GM18870 (cell line): ENCODE data around the gene ANGEL2.
A peak's percentile ranks its signal among the peaks of the same experiment; 100 is the strongest.
"Not testable (repeated sequence)": the region's sequence is repeated elsewhere in the genome, so short reads cannot be mapped to it uniquely, and the experiment has no call there.

Source experiments
- ATAC-seq: cut with Tn5 transposase; IDR thresholded peaks from one replicate; pipeline ENCODE4 v1.9.1; 2021; ENCODE audit warnings: moderate library complexity; ENCODE audit not compliant: unreplicated experiment

The ANGEL2 gene

DNA sequence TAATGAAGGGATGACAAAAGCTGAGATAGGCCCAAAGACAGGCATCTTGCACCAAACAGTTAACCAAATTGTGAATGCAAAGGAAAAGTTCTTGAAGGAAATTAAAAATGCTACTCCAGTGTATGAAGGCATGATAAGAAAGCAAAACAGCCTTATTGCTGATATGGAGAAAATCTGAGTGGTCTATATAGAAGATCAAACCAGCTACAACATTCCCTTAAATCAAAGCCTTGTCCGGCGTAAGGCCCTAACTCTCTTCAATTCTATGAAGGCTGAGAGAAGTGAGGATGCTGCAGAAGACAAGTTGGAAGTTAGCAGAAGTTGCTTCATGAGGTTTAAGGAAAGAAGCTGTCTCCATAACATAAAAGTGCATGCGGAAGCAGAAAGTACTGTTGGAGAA, 4.3 kb upstream of the ANGEL2 start:
- no peak for ATAC-seq

DNA sequence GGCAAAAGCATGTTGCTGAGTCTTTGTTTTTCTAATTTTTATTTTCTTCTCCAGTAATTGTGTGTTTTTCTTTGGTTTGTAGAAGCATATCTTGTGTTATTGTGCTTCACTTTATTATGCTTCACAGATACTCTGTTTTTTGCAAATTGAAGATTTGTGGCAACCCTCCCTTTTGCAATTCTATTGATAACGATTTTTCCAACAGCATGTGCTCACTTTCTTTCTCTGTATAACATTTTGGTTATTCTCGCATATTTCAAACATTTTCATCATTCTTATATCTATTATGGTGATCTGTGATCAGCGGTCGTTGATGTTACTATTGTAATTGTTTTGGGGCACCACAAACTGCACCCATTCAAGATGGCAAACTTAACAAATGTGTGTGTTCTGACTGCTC, 3.8 kb upstream of the ANGEL2 start:
- no peak for ATAC-seq

DNA sequence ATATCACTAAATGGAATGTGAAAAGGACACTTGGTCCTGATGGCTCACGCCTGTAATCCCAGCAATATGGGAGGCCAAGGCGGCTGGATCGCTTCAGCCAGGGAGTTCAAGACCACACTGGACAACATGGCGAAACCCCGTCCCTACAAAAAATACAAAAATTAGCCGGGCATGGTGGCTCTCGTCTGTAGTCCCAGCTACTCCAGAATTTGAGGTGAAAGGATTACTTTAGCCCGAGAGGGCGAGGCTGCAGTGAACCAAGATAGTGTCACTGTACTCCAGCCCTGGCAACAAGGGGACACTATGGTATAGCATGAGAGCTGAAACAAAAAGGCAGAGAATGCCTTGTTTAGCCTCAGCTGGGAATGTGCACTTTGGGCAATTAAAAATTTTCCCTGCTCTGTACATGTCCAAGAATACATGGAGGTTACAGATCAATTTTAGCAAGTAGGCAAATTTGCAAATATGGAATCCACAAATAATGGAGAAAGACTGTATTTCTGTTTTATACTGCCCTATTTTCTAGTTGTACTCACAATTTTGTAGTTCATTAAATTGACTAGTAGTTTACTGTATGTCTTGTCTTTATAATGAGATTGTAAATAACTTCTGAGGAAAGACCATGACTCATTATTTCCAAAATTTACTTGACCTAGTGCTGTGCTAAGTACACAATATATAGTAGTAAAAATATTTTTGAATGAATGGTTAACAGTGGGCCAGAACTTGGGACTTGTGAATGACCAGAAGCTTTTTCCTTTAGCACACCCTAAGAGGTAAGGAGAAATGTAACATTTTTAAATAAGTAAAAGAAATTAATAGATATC, 2.0 kb upstream of the ANGEL2 start:
- ATAC-seq, result no peak

DNA sequence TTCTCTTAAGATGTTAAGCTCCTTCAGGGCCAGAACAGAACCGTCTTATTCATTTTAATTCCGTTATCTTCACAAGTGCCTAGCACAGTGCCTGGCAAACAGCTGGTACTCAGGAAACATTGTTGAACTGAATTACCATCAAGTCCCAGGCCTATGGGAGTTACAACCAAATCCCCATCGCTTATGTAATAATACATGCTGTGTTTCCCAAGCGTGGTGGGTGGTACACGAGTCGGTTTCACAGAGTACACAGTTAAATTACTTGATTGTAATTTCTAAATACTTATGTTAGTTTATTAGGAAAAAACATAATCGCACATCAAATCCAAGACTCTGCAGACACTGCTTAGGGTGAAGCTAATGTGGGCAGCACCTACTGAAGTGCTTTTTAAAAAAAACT, 1.0 kb downstream of the ANGEL2 start:
- no peak for ATAC-seq

DNA sequence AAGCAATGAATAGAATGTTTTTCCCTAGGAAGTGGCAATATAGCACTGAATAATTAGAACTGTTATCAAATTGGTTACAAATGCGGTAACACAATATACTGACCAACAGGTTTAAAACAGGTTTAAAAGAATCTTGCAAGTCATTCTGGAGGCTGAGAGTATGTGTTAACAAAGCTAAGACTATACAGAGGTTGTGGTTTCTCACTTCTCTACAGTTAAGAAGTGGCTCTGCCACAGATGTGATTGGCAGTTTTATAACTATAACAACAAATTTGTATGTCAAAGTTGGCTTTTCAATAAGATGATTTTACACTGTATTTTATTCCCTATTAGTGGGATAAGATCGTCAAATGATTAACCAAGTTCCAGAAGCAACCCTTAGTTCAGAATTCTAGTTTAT, 7.1 kb downstream of the ANGEL2 start:
- no peak for ATAC-seq

DNA sequence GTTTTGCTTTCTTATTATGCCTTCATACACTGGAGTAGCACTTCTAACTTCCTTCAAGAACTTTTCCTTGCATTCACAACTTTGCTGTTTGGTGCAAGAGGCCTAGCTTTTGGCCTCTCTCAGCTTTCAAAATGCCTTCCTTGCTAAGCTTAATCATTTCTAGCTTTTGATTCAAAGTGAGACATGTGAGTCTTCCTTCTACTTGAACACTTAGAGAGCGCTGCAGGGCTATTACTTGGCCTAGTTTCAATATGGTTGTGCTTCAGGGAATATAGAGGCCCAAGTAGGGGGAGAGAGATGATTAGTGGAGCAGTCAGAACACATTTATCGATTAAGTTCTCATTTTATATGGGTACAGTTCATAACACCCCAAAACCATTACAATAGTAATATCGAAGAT, 12.4 kb downstream of the ANGEL2 start:
- no peak for ATAC-seq

DNA sequence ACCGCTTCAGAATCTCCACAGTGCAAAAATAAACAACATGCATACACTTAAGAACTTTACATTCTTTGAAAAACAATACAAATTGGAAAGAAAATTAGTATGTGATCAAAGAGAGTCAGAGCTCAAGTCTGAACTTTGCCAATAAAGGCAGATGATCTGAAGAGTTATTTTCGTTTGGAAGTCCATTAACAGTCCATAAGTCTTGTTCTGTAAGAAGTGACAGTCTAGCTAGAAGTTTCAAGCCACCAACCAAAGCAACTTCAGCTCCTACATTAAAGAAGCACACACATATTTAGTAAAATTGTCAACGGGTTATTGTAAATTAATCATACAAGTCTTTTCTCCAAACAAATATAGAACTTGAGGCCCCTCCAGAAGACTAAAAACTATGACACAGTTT, 20.7 kb downstream of the ANGEL2 start:
- no peak for ATAC-seq

DNA sequence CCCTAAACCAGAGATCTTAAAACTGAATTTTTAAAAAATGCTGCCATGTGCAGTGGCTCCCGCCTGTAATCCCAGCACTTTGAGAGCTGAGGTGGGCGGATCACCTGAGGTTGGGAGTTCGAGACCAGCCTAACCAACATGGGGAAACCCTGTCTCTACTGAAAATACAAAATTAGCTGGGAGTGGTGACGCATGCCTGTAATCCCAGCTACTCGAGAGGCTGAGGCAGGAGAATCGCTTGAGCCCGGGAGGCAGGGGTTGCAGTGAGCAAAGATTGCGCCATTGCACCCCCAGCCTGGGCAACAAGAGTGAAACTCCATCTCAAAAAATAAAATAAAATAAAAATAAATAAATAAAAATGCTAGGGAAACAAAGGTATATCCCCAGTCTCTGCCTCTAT, 21.7 kb downstream of the ANGEL2 start:
- ATAC-seq, result not testable (repeated sequence)

DNA sequence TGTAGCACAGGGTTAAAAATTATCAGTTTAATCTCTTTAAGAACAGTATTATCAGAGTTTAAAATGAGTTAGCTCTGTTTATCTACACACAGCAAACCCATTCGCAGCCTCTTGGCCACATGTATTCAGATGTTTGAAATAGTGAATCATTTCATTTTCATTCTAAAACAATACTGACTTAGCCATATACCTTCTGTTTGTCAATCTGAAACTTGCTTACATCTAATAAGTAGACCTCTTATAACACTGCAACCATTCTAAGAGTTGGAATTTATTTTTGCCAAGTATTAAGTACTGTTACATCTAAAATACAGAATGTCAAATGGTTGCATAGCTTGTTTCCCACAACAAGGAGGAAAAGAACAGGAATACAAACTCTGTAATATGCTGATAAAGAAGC, 25.4 kb downstream of the ANGEL2 start:
- no peak for ATAC-seq

DNA sequence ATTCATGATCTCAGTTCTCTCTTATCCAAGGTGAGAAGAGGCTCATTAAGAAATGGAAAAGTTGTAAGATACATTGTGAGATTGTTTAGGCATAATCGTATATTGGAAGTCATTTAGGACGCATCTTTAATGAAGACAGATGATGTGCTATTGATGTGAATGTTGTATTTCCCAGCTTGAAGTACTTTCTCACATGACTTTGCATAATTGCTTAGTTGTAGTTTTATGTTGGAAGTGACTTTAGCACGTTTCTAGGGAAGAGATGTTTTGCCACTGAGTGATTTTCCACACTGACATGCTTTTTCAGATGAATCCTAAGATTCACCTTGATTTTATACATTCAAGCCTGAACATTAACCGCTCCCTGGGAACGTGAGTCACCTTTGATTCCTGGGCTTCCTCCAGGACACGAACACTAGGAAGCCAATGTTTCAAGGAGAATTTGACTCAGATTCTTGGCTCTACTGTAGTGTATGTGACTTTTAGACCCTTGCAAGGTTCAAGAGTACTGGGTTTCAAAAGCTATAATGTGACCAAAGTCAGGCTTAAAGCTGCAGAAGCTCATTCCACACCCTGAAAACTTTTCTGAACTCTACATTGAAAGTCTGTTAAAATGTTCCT, 27.9 kb downstream of the ANGEL2 start:
- ATAC-seq, result no peak

DNA sequence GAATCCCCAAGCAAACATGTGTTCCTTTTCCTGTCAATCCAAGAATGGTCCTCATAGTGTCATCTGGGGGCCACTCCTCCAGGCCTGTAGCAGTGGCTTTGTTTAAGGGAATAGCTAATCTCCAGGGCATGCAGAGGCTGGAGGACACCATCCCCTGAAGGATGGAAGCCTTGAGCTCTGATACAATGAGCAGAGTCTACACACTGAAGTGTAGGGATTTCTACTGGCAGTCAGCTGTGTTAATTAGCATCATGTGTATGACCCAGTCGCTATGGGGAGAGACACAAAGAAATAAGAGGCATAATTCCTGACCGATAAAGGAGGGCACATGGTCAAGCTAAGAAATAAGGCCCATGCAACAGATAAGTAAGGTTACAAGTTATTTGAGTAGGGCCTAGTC, 29.1 kb downstream of the ANGEL2 start:
- no peak for ATAC-seq

DNA sequence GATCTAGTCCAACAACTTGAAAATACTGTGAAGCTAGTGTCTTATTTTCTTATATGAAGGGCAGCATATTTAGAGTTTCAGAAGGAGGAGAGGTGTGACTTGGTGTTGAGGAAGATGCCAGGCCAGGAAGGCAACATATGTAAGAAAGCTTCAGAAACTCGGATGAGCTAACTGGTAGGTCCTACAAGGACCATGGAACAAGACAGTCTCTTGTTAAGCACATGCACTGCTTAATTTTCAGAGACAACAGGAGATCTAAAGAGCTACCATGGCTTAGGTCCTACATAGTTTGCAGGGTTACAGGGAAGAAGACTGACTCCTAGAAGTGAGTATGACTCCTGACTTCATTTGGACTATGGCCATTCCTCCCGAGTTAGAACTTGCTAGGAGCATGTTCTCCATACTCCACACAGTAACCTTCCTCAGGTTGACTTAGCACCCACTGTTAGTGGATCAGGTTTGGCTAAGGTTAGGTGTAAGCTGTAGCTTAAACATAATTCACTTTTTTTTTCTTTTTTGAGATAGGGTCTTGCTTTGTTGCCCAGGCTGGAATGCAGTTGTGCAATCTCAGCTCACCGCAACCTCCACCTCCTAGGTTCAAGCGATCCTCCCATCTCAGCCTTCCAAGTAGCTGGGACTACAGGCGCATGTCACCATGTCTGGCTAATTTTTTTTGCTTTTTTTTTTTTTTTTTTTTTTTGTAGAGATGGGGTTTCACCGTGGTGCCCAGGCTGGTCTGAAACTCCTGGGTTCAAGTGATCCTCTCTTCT, 31.0 kb downstream of the ANGEL2 start:
- no peak for ATAC-seq

DNA sequence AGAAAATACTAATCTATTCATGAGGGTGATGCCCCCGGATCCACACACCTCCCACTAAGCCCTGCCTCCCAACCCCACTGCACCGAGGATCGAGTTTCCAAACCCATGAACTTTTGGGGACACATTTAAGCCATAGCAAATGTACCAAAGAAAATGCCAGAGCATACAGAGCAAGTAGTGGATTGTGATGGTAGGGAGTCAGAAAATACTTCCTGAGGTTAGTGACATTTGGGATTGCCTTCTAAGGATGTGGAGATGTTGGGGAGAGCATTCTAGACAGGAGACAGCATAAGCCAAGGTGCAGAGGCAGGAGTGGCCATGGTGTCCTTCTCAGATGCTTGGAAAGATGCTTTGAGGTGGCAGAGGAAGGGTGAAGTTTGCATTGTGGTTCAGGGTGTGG, 32.2 kb downstream of the ANGEL2 start:
- no peak for ATAC-seq

DNA sequence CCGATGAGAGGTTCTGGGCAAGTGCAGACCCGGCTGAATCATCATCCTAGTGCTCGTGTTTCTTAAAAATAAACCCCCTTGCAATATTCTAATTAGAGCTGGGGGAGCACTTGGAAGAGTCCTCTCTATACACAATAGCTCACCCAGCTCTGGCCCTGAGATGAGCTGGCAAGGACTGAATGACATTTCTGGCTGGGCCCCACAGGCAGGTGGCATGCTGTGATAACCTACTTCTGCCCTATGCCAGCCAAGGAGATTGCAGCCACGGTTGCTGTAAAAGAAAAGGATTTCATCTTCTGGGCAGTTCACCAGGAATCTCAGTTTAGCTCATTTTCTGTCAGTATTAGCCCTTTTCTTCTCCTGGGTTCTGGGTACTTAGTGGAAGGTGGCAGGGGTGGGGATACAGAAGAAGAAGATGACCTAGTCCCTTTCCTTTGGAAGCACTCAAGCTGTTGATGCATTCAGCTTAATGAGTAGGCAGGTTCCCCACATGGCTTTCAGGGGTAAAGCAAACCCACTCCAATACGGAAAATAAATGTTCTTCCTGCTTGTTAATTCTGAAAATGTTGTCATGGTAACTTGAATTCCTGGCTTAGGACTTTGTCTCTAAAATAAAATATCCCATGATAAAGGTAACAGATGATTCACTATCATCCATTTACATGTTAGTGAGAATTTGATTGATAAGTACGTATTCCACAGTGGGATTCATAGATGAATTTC, 33.1 kb downstream of the ANGEL2 start:
- no peak for ATAC-seq

DNA sequence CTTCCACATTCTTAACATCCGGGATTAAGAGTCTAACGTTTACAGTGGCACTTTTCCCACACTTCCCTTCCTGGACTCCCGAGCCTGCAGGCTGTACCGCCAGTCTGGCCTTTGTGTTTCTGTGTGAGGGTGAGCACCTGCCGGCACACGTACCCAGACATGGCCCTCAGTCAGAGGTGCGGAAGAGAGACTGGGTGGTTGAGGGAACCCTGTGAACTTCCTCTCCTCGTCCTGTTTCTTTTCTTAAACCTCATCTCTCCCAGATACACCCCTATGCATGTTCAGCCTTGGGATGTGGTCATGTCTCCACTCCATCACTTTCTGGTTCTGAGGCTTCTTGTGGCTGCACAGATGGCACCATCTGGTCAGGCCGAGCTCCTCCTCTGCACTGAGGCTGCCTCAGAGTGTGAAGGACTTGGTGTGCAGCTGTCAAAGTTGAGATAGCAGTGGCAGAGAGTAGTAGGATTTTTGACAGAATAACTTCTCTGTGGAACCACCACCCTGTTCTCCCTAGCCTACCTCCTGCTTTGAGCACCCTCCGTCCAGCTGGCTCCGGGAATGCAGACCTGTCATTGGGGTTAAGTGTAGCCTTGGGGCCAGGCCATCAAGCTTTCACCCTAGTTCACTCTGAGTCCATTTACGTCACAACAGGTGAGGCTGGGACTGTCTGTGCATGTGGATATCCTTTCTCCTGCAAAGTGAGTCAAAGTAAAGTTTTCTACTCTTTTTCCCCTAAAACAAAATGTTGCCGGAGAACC, 33.9 kb downstream of the ANGEL2 start:
- peak; percentile 66 for ATAC-seq

DNA sequence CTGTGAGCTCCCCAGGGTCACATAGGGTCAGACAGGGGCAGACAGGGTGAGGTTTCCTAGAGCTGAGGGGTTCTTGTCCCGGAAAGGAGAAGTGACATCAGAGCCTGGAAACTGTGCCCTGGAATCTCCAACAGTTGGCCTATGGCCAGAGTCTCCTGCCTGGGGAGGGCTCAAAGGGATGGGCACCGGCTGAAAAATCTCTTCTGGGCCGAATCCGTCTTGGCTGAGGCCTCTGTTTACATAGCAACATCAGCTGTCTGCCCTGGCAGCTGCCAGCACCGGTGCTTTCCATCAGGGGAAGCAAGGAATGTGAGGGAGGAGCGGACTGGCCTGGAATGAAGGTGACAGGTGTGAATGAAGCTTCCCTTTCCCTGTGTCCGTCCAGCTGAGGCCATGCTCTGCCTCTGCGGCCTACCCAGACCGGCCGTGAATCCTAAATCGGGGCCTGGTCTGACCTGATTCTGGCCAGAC, 34.6 kb downstream of the ANGEL2 start:
- no peak for ATAC-seq

DNA sequence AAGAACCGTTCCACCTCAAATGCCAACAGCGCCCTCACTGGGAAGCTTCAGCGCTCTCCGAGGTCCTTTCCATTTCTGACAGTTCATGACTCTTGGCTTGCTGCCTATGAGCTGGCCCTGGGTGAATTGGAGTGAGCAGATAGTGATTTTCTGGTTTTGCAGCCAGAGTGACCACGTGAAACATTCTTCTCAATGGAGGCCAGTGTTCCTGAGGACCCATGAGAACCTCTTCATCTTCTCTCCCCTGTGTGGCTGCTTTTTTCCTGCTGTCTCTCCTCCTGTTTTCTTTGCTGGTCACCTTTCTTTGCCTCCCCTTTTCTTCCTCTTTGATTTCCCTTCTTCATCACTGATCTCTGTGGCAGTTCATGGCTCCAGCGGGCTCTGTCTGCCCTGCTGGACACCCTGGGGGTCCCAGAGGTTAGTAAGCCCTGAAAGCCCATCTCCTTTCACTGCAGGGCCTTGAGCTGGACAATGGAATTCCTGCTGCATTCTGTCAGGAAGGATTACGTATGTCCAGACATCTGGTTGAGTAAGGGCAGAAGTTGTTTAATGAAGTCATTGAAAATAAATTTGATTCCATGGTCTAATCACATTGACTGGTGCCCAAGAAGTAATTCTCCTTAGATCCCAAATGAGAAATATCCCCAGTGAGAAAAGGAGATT, 35.4 kb downstream of the ANGEL2 start:
- no peak for ATAC-seq

DNA sequence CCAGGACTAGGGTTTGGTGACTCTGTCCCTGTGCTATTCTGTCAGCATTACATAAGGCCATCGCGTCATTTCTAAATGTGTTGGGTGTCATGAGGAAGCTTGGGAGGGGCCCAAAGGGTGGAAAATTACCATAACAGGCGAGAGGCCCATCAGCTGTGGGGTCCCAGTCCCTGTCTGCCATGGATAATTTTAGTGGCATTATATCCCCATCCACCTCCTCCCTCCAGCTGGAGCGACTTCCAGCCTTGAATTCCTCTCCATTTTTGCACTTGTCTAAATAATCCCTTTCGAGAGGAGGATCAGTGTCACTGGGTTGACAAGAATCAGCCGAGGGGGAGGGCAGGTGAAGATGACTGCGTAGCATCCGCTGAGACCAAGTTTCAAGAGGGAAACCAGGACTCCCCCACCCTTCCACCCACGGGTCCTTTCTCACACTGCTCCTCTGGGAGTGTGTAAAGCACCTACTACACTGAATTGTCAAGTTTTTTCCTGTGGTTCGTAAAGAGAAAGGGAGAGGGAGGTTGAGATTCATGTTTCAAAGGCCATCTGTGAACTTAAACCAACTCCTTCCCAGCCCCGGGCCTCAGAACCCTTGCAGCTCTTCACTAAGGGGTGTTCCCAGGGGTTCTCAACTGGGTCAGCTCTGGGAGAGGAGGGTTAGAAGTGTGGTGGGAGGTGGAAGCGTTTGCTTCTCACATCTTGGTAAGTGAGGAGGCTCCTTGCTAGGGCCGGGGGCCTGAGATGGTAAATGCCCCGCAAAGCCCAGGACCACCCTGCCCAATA, 36.1 kb downstream of the ANGEL2 start:
- peak; percentile 54 for ATAC-seq
